Measurements from ENCODE around the gene S100PBP.
A peak's percentile ranks its signal among the peaks of the same experiment; 100 is the strongest.

The S100PBP gene

GRCh38 chr1:32817159-32817814, at the start of gene S100PBP, which contains the start of gene YARS1:
TSS of gene S100PBP (plus strand) at chr1:32817653. CDS start at chr1:32826100, 8,447 bp downstream.
TSS of gene YARS1 (minus strand) at chr1:32817358. CDS start at chr1:32817244, 114 bp downstream.
- peak; percentile 90 for DNase-seq

- DNase-seq: no peak
Measured at GRCh38 chr1:32768110-32768850, 49.2 kb upstream of the S100PBP start.

DNA sequence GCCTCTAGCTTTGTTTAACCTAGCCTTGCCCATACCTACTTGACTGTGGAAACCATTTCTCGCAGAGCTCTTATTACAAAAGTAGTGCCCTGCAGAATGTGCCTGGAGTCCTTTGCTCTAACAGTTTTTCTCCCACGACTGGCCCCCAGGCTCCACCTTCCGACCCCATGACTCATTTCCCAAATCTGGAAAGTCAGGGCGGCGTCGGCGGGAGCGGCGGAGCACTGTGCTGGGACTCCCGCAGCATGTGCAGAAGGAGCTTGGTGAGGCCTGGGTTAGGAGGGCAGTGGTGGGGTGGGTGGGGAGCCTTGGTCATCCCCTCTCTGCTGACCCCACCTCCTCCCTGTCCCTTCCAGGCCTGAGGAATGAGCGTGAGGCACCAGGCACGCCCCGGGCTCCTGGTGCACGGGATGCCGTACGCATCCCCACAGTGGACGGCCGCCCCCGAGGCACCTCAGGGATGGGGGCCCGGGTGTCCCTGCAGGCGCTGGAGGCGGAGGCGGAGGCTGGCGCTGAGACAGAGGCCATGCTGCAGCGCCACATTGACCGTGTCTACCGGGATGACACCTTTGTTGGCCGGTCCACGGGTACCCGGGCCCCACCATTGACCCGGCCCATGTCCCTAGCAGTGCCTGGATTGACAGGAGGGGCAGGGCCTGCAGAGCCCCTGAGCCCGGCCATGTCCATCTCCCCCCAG, 47.8 kb upstream of the S100PBP start:
- no peak for DNase-seq

DNA sequence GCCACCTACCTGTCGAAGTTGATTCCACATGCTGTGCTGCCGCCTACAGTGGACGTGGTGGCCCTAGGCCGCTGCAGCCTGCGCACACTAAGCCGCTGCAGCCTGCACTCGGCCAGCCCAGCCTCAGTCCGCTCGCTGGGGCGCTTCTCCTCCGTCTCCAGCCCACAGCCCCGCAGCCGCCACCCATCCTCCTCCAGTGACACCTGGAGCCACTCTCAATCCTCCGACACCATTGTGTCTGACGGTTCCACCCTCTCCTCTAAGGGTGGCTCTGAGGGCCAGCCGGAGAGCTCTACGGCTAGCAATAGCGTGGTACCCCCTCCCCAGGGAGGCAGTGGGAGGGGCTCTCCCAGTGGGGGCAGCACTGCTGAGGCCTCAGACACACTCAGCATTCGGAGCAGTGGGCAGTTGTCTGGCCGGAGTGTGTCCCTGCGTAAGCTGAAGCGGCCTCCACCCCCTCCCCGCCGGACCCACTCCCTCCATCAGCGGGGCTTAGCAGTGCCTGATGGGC, 47.2 kb upstream of the S100PBP start:
- DNase-seq: no peak

GRCh38 chr1:32770741-32771548, 46.5 kb upstream of the S100PBP start:
- DNase-seq: no peak

- DNase-seq: no peak
Measured at GRCh38 chr1:32771561-32772280, 45.7 kb upstream of the S100PBP start.

- no peak for DNase-seq
Measured at GRCh38 chr1:32772281-32773017, 45.0 kb upstream of the S100PBP start.

DNA sequence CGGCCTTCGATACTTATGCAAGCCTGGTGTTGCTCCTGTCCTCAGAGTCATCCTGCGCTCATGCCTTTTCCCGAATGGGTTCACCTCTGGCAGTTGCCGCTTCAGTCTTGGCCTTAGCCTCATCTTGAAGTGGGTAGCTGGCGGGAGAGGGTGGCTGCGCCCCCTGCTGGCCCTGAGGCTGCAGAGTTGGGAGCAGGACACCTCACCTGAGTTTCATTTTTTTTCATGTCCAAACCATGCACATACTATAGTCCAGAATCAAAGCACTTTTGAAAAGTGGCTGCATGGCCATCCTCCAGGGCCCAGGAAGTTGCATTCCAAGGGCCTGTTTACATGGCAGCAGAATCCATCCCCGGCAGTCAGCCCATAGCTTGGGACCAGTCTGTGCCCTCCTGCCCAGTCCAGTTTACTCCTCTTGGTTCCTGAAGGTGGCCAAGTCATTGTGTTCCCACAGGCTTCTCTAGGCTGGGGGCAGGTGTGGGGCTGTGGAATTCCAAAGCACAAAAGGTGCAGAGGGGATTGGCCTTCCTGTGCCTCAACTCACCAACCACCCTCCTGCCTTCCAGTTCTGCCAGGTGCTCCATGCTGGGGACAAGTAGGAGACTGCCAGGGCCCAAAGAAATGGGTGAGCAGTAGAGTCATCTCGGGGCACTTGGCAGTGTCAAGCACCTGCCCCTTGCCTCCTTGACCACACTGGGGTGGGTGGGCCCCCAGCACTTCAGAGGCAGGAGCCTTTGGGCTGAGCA, 44.3 kb upstream of the S100PBP start:
- DNase-seq: peak; percentile 27

DNA sequence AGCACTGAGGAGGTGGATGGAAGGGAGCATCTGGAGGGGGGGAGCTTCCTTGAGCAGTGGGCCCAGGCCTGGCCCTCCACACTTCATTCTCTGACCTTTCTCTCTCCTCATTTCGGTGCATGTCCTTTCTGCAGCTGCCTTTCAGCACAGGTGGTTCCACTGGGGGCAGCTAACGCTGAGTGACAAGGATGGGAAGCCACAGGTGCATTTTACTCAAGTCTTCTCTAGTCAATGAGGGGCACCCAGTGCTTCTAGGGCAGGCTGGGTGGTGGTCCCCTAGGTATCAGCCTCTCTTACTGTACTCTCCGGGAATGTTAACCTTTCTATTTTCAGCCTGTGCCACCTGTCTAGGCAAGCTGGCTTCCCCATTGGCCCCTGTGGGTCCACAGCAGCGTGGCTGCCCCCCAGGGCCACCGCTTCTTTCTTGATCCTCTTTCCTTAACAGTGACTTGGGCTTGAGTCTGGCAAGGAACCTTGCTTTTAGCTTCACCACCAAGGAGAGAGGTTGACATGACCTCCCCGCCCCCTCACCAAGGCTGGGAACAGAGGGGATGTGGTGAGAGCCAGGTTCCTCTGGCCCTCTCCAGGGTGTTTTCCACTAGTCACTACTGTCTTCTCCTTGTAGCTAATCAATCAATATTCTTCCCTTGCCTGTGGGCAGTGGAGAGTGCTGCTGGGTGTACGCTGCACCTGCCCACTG, 43.5 kb upstream of the S100PBP start:
- no peak for DNase-seq

DNA sequence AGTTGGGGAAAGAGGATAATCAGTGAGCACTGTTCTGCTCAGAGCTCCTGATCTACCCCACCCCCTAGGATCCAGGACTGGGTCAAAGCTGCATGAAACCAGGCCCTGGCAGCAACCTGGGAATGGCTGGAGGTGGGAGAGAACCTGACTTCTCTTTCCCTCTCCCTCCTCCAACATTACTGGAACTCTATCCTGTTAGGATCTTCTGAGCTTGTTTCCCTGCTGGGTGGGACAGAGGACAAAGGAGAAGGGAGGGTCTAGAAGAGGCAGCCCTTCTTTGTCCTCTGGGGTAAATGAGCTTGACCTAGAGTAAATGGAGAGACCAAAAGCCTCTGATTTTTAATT, 43.0 kb upstream of the S100PBP start:
- no peak for DNase-seq

GRCh38 chr1:32774950-32775634, 42.4 kb upstream of the S100PBP start:
- DNase-seq: no peak

DNA sequence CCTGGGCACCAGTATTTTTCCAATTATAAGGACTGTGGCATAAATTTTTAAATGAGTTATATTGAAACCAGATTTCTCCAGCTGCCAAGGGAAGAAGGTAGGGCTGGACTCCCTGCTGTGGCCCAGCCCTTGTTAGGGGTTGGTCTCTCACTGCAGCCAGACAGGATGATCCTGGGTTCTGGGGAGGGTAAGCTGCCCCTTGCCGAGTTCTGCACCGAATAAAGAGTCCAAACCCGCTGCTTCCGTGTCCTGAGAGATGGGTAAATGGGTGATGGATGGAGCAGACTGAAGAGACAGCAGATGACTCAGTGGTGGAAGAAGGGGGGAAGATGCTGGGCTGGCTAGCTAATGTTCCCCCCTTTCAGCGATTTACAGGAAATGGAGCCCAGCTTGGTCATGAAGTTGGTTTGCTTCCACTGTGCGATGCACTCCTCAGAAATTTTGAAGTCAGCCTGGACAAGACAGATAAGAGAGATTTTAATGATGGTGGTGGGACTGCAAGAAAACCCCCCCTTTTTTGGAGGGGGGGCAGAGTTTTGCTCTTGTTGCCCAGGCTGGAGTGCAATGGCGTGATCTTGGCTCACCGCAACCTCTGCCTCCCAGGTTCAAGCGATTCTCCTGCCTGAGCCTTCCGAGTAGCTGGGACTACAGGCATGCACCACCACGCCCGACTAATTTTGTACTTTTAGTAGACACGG, 41.7 kb upstream of the S100PBP start:
- no peak for DNase-seq

GRCh38 chr1:32779242-32779641, 38.2 kb upstream of the S100PBP start:
- no peak for DNase-seq

- no peak for DNase-seq
Measured at GRCh38 chr1:32780005-32780404, 37.4 kb upstream of the S100PBP start.

- DNase-seq: no peak
Measured at GRCh38 chr1:32780628-32781234, 36.7 kb upstream of the S100PBP start.

- no peak for DNase-seq
Measured at GRCh38 chr1:32782086-32782485, 35.4 kb upstream of the S100PBP start.

- DNase-seq: no peak
Measured at GRCh38 chr1:32783851-32784250, 33.6 kb upstream of the S100PBP start.

GRCh38 chr1:32784817-32785216, 32.6 kb upstream of the S100PBP start:
- no peak for DNase-seq
